OCI-LY1 (cell line): ENCODE data around the gene TMOD3.

Experiments
- CTCF ChIP-seq: fragments of 200-600 bp; sonication (generic), shearing (Covaris generic); IDR thresholded peaks from 2 replicates; pipeline ENCODE4 v1.5.1; 2017; ENCODE audit warnings: mild to moderate bottlenecking, antibody characterized with exemption, low read length, moderate library complexity, mixed read lengths
- EZH2 ChIP-seq: fragments of 200-600 bp; sonication (generic), shearing (Covaris generic); IDR thresholded peaks from 2 replicates; pipeline ENCODE4 v1.8.0; 2017; ENCODE audit warnings: borderline replicate concordance, mixed run types, mild to moderate bottlenecking, antibody characterized with exemption, low read length, moderate library complexity, mixed read lengths

DNA sequence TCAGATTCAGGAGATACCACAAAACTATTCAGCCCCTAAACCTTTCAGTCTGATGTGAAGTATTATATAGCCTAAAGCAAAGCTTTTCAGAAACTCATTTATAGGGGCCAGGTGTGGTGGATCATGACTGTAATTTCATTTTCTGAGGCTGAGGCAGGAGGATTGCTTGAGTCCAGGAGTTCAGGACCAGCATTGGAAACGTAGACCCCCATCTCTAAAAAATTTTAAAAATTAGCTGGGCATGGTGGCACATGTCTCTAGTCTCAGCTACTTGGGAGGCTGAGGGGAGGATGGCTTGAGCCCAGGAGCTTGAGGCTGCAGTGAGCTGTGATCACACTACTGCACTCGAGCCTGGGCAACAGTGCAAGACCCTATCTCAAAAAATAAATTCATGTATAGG is 60.0 kb downstream of the TMOD3 start:
- TF ChIP-seq CTCF (no peak), EZH2 (no peak)
